RWPE1 (cell line): ENCODE data around the gene IRX4.

Experiments used
- CTCF ChIA-PET: fragments of 350-600 bp; sonication (Branson Sonifier 250); formaldehyde crosslinking; extraction: SDS; loops from one replicate; lab custom pipeline; 2021; lab: Yijun Ruan, JAX
- POLR2A ChIA-PET: fragments of 400-600 bp; formaldehyde crosslinking; extraction: SDS; loops from one replicate; lab custom pipeline; 2020; ENCODE audit warnings: antibody characterized with exemption; ENCODE audit not compliant: low non-redundant PET; lab: Yijun Ruan, JAX
- DNase-seq: peaks from one replicate; pipeline ENCODE4 v3.0.0; 2012; ENCODE audit warnings: low spot score
- H3K27ac ChIP-seq: fragments of 450-650 bp; 2 replicates; pipeline ENCODE4 v1.5.1; 2017
- TF ChIP-seq, protein P1 (sequence below): fragments of 450-650 bp; conservative IDR thresholded peaks from 2 replicates; pipeline ENCODE4 v1.5.1; 2017; ENCODE audit warnings: low read depth, mild to moderate bottlenecking

The IRX4 gene

GRCh38 chr5:1914471-1914870 is 31.7 kb upstream of the IRX4 start:
- TF ChIP-seq, protein P1, sequence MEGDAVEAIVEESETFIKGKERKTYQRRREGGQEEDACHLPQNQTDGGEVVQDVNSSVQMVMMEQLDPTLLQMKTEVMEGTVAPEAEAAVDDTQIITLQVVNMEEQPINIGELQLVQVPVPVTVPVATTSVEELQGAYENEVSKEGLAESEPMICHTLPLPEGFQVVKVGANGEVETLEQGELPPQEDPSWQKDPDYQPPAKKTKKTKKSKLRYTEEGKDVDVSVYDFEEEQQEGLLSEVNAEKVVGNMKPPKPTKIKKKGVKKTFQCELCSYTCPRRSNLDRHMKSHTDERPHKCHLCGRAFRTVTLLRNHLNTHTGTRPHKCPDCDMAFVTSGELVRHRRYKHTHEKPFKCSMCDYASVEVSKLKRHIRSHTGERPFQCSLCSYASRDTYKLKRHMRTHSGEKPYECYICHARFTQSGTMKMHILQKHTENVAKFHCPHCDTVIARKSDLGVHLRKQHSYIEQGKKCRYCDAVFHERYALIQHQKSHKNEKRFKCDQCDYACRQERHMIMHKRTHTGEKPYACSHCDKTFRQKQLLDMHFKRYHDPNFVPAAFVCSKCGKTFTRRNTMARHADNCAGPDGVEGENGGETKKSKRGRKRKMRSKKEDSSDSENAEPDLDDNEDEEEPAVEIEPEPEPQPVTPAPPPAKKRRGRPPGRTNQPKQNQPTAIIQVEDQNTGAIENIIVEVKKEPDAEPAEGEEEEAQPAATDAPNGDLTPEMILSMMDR, result no peak
- ChIA-PET POLR2A (no interaction called here), CTCF (no interaction called here)
- no peak for DNase-seq
- no peak overlapping the region for H3K27ac ChIP-seq

DNA sequence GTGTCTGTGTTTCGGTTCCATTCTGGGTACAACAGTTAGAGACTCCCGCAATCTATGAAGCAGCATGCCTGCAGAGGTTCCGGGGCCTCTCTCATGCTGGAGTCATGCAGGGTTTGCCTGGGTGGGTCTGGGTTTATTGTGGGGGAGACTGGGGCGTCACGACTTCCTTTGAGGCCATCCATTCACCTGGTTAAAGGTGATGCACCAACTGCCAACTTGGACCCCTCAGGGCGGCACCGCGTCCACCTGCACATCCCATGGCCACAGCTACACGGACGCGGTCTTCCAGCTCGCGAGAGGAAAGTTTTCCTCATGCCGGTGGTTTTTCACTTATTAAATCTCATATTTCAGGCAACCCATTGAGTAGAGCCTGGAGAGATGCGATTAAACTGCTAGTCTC is 30.9 kb upstream of the IRX4 start:
- H3K27ac ChIP-seq, result no peak overlapping the region
- no peak for DNase-seq
- TF ChIP-seq, protein P1, result no peak
- ChIA-PET CTCF (no interaction called here), POLR2A (no interaction called here)

DNA sequence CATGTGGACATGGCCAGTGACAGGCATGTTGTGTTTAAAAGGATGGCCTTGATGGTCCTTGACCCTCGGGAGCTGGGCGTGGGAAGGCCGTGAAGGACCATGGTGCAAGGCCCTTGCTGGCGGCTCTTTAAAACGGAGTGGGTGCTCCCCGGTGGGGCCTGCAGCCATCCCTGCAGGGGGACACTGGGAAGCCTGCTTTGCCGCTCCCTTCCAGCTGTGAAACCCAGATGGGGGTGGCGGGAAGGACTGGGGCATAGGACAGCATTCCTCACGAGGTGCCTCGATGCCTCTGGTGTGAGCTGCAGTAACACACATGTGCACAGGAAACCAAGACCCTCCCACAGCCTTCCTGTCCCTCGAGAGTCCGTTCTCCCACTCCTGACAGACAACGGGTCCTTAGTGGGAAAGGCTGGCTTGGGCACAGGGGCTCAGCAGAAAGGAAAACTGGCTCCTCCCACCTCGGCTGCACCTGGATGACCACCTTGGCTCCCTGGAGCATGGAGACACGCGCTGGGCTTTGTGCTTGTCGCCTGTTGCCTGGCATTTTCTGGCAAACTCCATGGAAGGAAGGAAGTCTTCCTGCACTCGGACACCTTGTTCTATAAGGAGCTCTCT is 30.3 kb upstream of the IRX4 start:
- no peak overlapping the region for H3K27ac ChIP-seq
- ChIA-PET POLR2A (no interaction called here), CTCF (no interaction called here)
- no peak for DNase-seq
- TF ChIP-seq, protein P1, result no peak

- DNase-seq, result no peak
- CTCF ChIA-PET, result no interaction called here
- no peak overlapping the region for H3K27ac ChIP-seq
- TF ChIP-seq, protein P1, result no peak
- POLR2A ChIA-PET, result no interaction called here
Measured at GRCh38 chr5:1911773-1912235, 29.1 kb upstream of the IRX4 start.

DNA sequence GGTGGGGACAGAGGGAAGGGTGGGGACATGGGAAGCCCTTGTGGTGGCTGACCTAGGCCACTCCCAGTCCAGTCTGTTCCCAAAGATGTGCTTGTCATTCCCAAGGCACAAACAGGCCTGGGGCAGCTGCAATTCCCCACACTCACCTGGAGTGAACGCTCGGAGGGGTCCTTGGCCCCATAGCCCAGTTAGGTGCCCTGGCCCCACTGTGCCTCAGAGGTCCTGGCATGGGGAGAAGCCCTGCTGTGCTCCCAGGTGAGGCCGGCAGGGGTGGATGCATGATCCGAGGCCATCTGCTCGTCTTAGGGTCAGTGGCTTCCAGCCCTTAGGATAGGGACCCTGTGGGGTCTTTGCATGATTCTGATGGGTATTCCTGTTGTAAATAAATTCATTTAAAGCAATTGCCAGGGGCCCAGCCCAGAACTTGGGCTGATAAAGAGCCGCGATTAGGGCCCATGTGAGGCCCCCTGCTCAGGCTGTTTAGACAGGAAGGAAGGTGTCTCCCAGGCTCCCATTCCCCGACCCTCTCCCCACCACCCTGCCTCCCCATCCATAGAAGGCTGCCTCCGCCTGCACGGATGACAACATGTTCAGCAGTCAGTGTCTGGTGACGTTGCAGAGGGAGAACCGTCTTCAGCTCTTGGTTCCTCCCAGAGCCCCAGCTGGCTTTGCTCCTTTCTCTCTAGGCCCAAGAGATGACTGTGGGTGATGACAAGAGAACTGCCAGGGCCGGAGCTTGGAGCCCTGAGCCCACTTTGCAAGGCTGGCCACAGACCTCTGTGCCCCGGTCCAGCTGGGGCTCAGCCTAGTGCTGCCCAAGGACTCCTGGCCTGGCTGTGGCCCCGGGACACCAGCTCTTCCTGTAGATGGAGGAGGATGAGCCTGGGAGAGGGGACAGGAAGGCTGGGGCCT is 28.4 kb upstream of the IRX4 start:
- ChIA-PET CTCF (no interaction called here), POLR2A (no interaction called here)
- TF ChIP-seq, protein P1, result no peak
- no peak overlapping the region for H3K27ac ChIP-seq
- DNase-seq, result no peak

DNA sequence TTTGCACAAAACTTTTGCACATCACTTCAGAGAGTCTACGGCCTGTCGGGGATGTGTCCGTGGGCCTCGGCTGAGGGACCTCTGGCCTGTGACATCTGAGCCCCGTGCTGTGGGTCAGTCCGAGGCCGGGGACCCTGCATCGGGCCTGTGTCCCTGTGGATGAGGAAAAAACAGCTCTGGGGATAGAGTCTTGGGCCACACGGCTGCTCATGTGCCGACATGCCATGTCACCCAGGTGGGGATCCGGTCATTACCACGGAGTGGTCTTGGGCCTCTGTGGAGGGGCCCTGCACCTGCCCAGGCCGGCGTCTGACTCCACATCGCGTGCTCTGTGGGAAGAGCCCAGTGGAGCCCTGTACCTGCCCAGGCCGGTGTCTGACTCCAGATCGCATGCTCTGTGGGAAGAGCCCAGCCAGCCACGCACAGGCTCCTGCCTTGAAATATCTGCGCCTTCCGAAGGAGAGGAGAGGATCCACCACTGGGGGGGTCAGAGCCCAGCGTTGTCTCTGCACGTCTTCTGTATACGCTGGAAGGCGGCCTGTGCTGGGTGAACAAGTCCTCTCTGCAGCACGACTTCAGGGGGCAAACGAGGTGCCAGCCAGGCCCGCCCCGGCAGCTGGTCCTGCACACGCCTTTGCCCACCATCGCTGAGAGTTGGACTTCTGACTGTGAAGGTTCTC is 27.5 kb upstream of the IRX4 start:
- H3K27ac ChIP-seq, result no peak overlapping the region
- ChIA-PET POLR2A (no interaction called here), CTCF (no interaction called here)
- TF ChIP-seq, protein P1, result no peak
- DNase-seq, result no peak
